Fibroblast of lung (primary cell): ENCODE measurements around the gene IPO11.

ENCODE experiments used
- EZH2 ChIP-seq: IDR thresholded peaks from 2 replicates; pipeline ENCODE4 v1.5.1; 2012; ENCODE audit warnings: low read length, control low read depth, mild to moderate bottlenecking; ENCODE audit errors: missing control alignments
- TF ChIP-seq, protein P1 (sequence below), 2 donors: IDR thresholded peaks in 1 of 2; conservative IDR thresholded peaks in 1 of 2; 1 replicate in 1 of 2; 2 replicates in 1 of 2; pipeline ENCODE4 v1.5.1; 2011 to 2012; ENCODE audit warnings: low read length in 2 of 2, control low read depth in 1 of 2, inconsistent platforms in 1 of 2, low read depth in 1 of 2, mild to moderate bottlenecking in 1 of 2

DNA sequence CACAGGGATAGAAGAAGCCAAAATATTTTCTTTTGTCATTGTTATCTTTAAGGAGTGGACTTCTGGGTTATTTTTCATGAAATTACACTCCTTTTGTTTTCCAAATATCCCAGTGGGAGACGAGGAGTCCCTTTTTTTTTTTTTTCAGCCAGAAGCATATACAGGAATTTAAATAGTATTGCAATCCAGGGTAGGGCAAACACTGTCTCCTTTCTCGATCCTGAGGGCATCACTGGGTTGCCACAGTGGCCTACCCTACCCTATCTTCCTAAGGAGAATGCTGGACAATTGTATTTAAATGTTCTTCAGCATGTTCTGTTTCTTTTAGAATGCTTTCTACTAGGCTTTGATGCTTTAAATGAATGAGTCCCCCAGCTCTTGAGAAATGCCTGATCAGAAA lies 214.0 kb downstream of the IPO11 start:
- TF ChIP-seq, protein P1, sequence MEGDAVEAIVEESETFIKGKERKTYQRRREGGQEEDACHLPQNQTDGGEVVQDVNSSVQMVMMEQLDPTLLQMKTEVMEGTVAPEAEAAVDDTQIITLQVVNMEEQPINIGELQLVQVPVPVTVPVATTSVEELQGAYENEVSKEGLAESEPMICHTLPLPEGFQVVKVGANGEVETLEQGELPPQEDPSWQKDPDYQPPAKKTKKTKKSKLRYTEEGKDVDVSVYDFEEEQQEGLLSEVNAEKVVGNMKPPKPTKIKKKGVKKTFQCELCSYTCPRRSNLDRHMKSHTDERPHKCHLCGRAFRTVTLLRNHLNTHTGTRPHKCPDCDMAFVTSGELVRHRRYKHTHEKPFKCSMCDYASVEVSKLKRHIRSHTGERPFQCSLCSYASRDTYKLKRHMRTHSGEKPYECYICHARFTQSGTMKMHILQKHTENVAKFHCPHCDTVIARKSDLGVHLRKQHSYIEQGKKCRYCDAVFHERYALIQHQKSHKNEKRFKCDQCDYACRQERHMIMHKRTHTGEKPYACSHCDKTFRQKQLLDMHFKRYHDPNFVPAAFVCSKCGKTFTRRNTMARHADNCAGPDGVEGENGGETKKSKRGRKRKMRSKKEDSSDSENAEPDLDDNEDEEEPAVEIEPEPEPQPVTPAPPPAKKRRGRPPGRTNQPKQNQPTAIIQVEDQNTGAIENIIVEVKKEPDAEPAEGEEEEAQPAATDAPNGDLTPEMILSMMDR (conservative IDR thresholded peaks at IDR 0.05 in 1 of 2, IDR thresholded peaks at IDR 0.05 in 1 of 2; ENCODE audit: low read depth in 1 of 2, low read length in 2 of 2), result no peak
- TF ChIP-seq EZH2, result no peak
